Measurements from ENCODE around the gene DCTPP1. TPM values are rescaled to one million over a fixed set of nuclear protein-coding genes. Genes with fewer than 3 reads are reported as not detected.

Gene DCTPP1
- total RNA-seq, 4 donors from 2014 or later, result 7.4 to 28.6 (median 22.7) TPM

- intact Hi-C loops (cut with DNase I), result no loop called here
- Histone ChIP-seq H3K9me3 (no peaks in the 10 kb centered on the region), H3K27ac (peak overlapping the region; percentile 79 to 88 (median 88)), H3K4me3 (peak overlapping the region; percentile 52 to 91 (median 60)), H3K4me1 (peaks cover 3 to 26% (median 16%) of the 10 kb centered on the region in 3 donors), H3K36me3 (peaks cover 0 to 31% (median 4%) of the 10 kb centered on the region in 3 donors), H3K27me3 (no peaks in the 10 kb centered on the region)
- TF ChIP-seq CTCF (IDR thresholded peaks at IDR 0.05) (peak in 4 of 6 experiments; percentile 7 to 28 (median 16)), POLR2A (IDR thresholded peaks at IDR 0.05) (peak in 3 of 4 donors; percentile 37 to 53 (median 43))
- no CpG with 5 or more reads among the region's 140 CpGs for WGBS, 2 donors
- no peak for DNase-seq
These were observed 12.1 kb downstream of the DCTPP1 start for GRCh38 chr16:30417529-30418349.

DNA sequence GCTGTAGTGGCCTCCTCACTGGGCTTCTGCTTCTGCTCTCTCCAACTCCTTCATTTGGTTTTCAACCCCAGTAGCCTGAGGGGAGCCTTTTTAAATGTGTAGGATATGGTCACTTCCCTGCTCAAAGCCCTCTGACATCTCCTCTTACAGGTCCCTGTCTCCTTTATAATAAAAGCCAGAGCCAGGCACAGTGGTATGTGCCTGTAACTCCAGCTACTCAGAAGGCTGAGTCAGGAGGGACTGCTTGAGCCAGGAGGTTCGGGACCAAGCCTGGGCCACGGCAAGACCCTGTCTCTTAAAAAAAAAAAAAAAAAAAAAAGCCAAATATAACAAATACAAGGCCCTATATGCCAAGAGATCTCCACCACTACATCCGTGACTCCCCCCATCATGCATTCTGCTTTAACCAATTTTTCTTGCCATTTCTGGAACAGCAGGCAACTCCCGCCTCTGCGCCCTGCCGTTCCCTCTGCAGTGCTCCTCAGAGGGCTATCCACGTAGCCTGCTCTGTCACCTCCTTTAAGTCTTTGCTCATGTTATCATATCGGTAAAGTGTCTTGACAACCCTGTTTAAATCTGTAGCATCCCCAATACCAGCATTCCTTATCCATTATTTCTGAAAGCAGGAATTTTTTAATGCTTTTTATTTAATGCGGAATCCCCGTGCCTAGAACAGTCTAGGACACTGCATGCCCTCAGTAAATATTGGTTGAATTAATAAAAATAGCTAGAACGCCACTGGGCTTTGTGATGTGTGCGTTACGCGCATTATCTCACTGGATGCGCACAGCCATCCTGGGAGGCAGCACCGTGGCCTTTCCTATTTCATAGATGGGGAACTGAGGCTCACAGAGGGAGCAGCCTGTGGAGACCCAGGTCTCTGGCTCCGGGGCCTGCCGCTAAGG is 13.0 kb downstream of the DCTPP1 start:
- peak overlapping the region; percentile 52 to 91 (median 60) for H3K4me3 ChIP-seq
- no peak for TF ChIP-seq POLR2A (IDR thresholded peaks at IDR 0.05)
- intact Hi-C loops (cut with DNase I), result no loop called here
- H3K27me3 ChIP-seq, result no peaks in the 10 kb centered on the region
- WGBS, 2 donors, result 63 to 69% methylated on average over 15 to 16 of the region's 18 CpGs
- H3K36me3 ChIP-seq, result peaks cover 0 to 28% (median 2%) of the 10 kb centered on the region in 3 donors
- no peak for DNase-seq
- H3K9me3 ChIP-seq, result no peaks in the 10 kb centered on the region
- H3K4me1 ChIP-seq, result peaks cover 3 to 26% (median 16%) of the 10 kb centered on the region in 3 donors
- H3K27ac ChIP-seq, result peak overlapping the region; percentile 79 to 88 (median 88)

GRCh38 chr16:30416047-30416603 is 13.7 kb downstream of the DCTPP1 start:
- Histone ChIP-seq H3K36me3 (peaks cover 0 to 28% (median 0%) of the 10 kb centered on the region in 3 donors), H3K4me1 (peaks cover 3 to 26% (median 16%) of the 10 kb centered on the region in 3 donors), H3K27me3 (no peaks in the 10 kb centered on the region), H3K9me3 (no peaks in the 10 kb centered on the region), H3K27ac (no peak overlapping the region), H3K4me3 (no peak overlapping the region)
- 93 to 97% methylated on average over 4 of the region's 4 CpGs for WGBS, 2 donors
- intact Hi-C loops (cut with DNase I), result no loop called here
- DNase-seq, result no peak
- TF ChIP-seq POLR2A (IDR thresholded peaks at IDR 0.05) (no peak), CTCF (IDR thresholded peaks at IDR 0.05) (no peak)

DNA sequence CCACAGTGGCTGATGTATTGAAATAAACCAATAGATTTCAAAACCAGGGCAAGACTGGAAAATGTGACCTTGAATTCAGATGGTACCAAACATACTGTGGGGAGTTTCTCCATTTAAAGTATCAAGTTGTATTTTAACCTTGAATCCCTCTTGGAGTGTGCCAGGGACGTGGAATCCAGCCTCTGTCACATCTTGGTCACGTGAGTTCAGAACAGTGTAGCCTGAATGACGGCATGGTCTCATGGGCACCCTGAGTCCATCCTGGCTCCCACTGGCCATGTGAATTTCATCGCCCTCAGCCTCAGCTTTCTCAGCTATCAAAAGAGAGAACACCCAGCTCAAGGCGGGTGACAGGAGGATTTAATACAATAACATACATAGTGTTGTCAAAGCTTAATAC is 15.7 kb downstream of the DCTPP1 start:
- H3K4me3 ChIP-seq, result no peak overlapping the region
- no peak for TF ChIP-seq POLR2A (IDR thresholded peaks at IDR 0.05)
- no peak for TF ChIP-seq CTCF (IDR thresholded peaks at IDR 0.05)
- no peaks in the 10 kb centered on the region for H3K9me3 ChIP-seq
- H3K4me1 ChIP-seq, result peaks cover 11 to 34% (median 21%) of the 10 kb centered on the region in 3 donors
- no peaks in the 10 kb centered on the region for H3K27me3 ChIP-seq
- WGBS, 2 donors, result 72 to 82% methylated on average over 5 of the region's 5 CpGs
- H3K27ac ChIP-seq, result peak overlapping the region in 1 of 4 donors; percentile 29
- peaks cover 0 to 21% (median 0%) of the 10 kb centered on the region in 3 donors for H3K36me3 ChIP-seq
- DNase-seq, result no peak
- intact Hi-C loops (cut with DNase I), result no loop called here

DNA sequence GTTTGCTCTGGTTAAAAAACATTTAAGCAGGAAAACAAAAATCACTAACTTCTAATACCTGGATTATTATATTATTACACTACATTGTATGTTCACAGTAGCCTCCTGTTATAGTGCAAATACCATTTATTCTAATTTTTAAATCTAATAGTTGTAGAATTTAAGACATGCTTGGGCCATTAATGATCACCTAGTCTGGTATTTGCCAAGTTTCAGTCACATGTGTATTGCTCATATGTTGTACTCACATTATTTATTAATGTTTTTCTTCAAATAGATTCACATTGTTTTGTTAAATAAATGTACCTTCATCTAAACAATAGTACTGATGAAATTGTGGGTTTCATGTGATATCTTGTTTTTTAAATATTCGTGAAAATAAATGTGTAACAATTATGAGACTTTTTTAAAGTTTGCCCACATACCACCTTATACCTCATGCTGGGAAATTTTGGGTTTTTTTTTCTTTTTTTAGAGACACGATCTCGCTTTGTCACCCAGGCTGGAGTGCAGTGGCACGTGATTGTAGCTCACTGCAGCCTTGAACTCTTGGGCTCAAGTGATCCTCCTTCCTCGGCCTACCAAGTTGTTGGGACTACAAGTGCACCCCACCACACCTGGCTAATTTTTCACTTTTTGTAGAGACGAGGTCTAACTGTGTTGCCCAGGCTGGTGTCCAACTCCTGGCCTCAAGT is 16.6 kb downstream of the DCTPP1 start:
- Histone ChIP-seq H3K4me3 (no peak overlapping the region), H3K27me3 (no peaks in the 10 kb centered on the region), H3K36me3 (peaks cover 0 to 21% (median 0%) of the 10 kb centered on the region in 3 donors), H3K4me1 (peaks cover 17 to 35% (median 18%) of the 10 kb centered on the region in 3 donors), H3K9me3 (no peaks in the 10 kb centered on the region), H3K27ac (no peak overlapping the region)
- TF ChIP-seq CTCF (IDR thresholded peaks at IDR 0.05) (no peak), POLR2A (IDR thresholded peaks at IDR 0.05) (no peak)
- intact Hi-C loops (cut with DNase I), result no loop called here
- 84 to 85% methylated on average over 6 of the region's 6 CpGs for WGBS, 2 donors
- no peak for DNase-seq
